ENCODE data around the gene PODNL1. TPM values are rescaled to one million over a fixed set of nuclear protein-coding genes. Genes with fewer than 3 reads are reported as not detected.

Gene PODNL1
- polyA plus RNA-seq, 3 donors, result 1.2 to 1.4 (median 1.3) TPM

GRCh38 chr19:13984186-13984585, 46.0 kb upstream of the PODNL1 start:
- no peak for TF ChIP-seq CTCF (IDR thresholded peaks at IDR 0.05)
- peak overlapping the region; percentile 15 for H3K9ac ChIP-seq (ENCODE audit: insufficient read depth, low read length, poor library complexity, severe bottlenecking)
- peak overlapping the region in 1 of 2 donors; percentile 100 for H3K27ac ChIP-seq (ENCODE audit: low read depth in 1 of 2, low read length in 2 of 2)
- no peak overlapping the region for H2AFZ ChIP-seq (ENCODE audit: insufficient read depth, low read depth, low read length, poor library complexity, severe bottlenecking)
- intact Hi-C loops (cut with micrococcal nuclease), result no loop called here
- Mint-ChIP-seq H3K9me3 (no peaks in the 10 kb centered on the region), H3K27ac (peak overlapping the region in 4 of 7 donors; percentile 33 to 99 (median 99)), H3K4me1 (peaks cover 70% of the 10 kb centered on the region), H3K4me3 (no peak overlapping the region), H3K36me3 (peaks cover 26 to 45% of the 10 kb centered on the region in 2 donors), H3K27me3 (ENCODE audit: low read depth in 3 of 3) (peaks cover 0 to 4% (median 3%) of the 10 kb centered on the region in 3 donors)
- no peak overlapping the region for H3K4me3 ChIP-seq (replicated peaks in 1 of 3; ENCODE audit: low read depth in 2 of 3, low read length in 3 of 3)
- peaks cover 60 to 76% of the 10 kb centered on the region in 2 donors for H3K4me1 ChIP-seq (ENCODE audit: control insufficient read depth in 1 of 2, insufficient read depth in 2 of 2, low read length in 2 of 2)
- H3K27me3 ChIP-seq (ENCODE audit: control insufficient read depth in 2 of 2, insufficient read depth in 2 of 2, low read length in 2 of 2), result no peaks in the 10 kb centered on the region
- DNase-seq, result no peak
- H4K20me1 ChIP-seq (ENCODE audit: insufficient read depth, low read length), result no peaks in the 10 kb centered on the region
- H3K79me2 ChIP-seq (ENCODE audit: insufficient read depth, low read length), result peaks cover 4% of the 10 kb centered on the region
- WGBS (ENCODE audit: insufficient coverage), result no CpG with 5 or more reads among the region's 15 CpGs
- no peaks in the 10 kb centered on the region for H3K9me3 ChIP-seq (replicated peaks in 1 of 2; ENCODE audit: control insufficient read depth in 1 of 2, insufficient read depth in 1 of 2, low read length in 2 of 2)
- H3K36me3 ChIP-seq (replicated peaks in 1 of 2; ENCODE audit: control insufficient read depth in 1 of 2, insufficient read depth in 2 of 2, low read length in 2 of 2), result peaks cover 5 to 25% of the 10 kb centered on the region in 2 donors
- no peak overlapping the region for H3K4me2 ChIP-seq (replicated peaks; ENCODE audit: extremely low read depth, low read length, poor library complexity, severe bottlenecking)

GRCh38 chr19:13983213-13983889, 45.1 kb upstream of the PODNL1 start:
- Mint-ChIP-seq H3K4me3 (no peak overlapping the region), H3K4me1 (peaks cover 64% of the 10 kb centered on the region), H3K27ac (no peak overlapping the region), H3K36me3 (peaks cover 21 to 38% of the 10 kb centered on the region in 2 donors), H3K27me3 (ENCODE audit: low read depth in 3 of 3) (peaks cover 0 to 3% (median 1%) of the 10 kb centered on the region in 3 donors), H3K9me3 (no peaks in the 10 kb centered on the region)
- H3K9me3 ChIP-seq (replicated peaks in 1 of 2; ENCODE audit: control insufficient read depth in 1 of 2, insufficient read depth in 1 of 2, low read length in 2 of 2), result no peaks in the 10 kb centered on the region
- no peaks in the 10 kb centered on the region for H3K27me3 ChIP-seq (ENCODE audit: control insufficient read depth in 2 of 2, insufficient read depth in 2 of 2, low read length in 2 of 2)
- no peak overlapping the region for H3K4me3 ChIP-seq (replicated peaks in 1 of 3; ENCODE audit: low read depth in 2 of 3, low read length in 3 of 3)
- peaks cover 4 to 25% of the 10 kb centered on the region in 2 donors for H3K36me3 ChIP-seq (replicated peaks in 1 of 2; ENCODE audit: control insufficient read depth in 1 of 2, insufficient read depth in 2 of 2, low read length in 2 of 2)
- peaks cover 62 to 78% of the 10 kb centered on the region in 2 donors for H3K4me1 ChIP-seq (ENCODE audit: control insufficient read depth in 1 of 2, insufficient read depth in 2 of 2, low read length in 2 of 2)
- intact Hi-C loops (cut with micrococcal nuclease), result no loop called here
- H3K79me2 ChIP-seq (ENCODE audit: insufficient read depth, low read length), result peaks cover 4% of the 10 kb centered on the region
- 83% methylated on average over 15 of the region's 21 CpGs for WGBS (ENCODE audit: insufficient coverage)
- no peak for TF ChIP-seq CTCF (IDR thresholded peaks at IDR 0.05)
- H3K27ac ChIP-seq (ENCODE audit: low read depth in 1 of 2, low read length in 2 of 2), result no peak overlapping the region
- no peaks in the 10 kb centered on the region for H4K20me1 ChIP-seq (ENCODE audit: insufficient read depth, low read length)
- H3K9ac ChIP-seq (ENCODE audit: insufficient read depth, low read length, poor library complexity, severe bottlenecking), result no peak overlapping the region
- no peak for DNase-seq
- H2AFZ ChIP-seq (ENCODE audit: insufficient read depth, low read depth, low read length, poor library complexity, severe bottlenecking), result no peak overlapping the region
- H3K4me2 ChIP-seq (replicated peaks; ENCODE audit: extremely low read depth, low read length, poor library complexity, severe bottlenecking), result no peak overlapping the region
